HG03457 (cell line): ENCODE data around the gene BTN3A1.

Experiments used
- ATAC-seq: cut with Tn5 transposase; IDR thresholded peaks from one replicate; pipeline ENCODE4 v1.9.1; 2021; ENCODE audit warnings: moderate number of reproducible peaks; ENCODE audit not compliant: unreplicated experiment

BTN3A1 gene

DNA sequence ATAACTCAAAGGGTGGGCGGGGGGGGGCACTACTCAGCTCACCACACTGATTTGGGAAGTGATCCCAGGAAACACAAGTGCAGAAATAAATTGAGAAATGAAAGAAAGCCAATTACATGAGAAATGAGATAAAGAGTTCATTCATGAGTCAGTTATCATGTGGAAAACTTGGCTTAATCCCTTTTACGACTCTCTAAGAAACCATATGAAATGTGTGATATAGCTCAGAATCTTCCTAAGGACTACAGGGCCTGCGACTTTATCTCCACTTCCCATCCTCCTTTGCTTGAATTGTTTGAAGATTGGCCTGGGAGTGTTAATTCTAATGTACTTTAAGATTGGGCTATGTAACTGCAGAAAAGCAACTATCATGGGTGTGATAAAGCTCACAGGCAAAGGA is 22.8 kb upstream of the BTN3A1 start:
- ATAC-seq = no peak

DNA sequence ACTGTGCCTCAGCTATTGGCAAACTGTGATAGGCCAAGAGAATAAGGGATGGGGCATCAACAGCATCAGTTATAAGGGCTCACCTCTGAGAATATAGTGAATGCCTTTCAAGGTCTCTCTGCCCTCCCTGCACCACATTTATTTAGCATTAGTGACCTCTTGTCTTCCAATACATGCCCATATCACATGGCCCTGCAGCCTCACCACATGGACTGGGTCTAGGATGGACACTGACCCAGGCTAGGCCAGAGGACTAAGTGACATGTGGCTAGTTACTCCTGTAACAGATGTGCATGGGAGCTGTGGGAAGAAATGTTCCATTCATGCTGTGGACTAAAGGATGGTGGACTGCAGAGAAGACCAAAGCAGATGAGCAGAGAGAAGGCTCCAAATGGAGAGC is 22.3 kb upstream of the BTN3A1 start:
- no peak for ATAC-seq

GRCh38 chr6:26380256-26380655 is 21.8 kb upstream of the BTN3A1 start:
- ATAC-seq = no peak

GRCh38 chr6:26382121-26382520 is 20.0 kb upstream of the BTN3A1 start:
- no peak for ATAC-seq

- no peak for ATAC-seq
Observed at GRCh38 chr6:26383624-26384417, 18.3 kb upstream of the BTN3A1 start.

- no peak for ATAC-seq
Observed at GRCh38 chr6:26385734-26386125, 16.3 kb upstream of the BTN3A1 start.

- ATAC-seq = no peak
Observed at GRCh38 chr6:26387565-26387964, 14.5 kb upstream of the BTN3A1 start.

DNA sequence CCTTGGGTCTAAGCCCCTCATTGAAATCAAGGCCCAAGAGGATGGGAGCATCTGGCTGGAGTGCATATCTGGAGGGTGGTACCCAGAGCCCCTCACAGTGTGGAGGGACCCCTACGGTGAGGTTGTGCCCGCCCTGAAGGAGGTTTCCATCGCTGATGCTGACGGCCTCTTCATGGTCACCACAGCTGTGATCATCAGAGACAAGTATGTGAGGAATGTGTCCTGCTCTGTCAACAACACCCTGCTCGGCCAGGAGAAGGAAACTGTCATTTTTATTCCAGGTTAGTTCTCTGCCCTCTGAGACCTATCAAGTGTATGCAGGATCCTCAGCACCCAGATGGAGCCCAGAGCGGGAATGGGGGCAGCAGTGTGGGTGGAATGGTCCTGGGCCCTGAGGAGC is 14.1 kb upstream of the BTN3A1 start:
- ATAC-seq = no peak

DNA sequence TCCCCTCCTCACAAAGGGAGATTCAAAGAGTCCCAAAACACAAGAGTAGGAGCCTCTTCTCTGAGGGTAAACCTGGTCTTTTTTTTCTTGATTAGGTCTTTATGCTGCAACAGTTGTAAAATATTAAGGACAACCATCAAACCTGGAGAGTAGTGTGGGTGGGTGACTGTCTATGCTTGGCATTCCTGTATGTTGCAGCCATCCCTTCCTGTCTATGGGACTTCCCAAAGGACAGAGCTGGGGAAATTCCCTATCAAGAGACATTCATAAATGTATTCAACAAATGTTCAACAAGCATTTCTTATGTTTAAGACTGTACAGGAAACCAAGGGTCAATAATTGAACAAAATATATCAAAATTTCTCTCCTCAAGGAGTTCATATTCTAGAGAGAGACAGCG is 13.6 kb upstream of the BTN3A1 start:
- no peak for ATAC-seq

DNA sequence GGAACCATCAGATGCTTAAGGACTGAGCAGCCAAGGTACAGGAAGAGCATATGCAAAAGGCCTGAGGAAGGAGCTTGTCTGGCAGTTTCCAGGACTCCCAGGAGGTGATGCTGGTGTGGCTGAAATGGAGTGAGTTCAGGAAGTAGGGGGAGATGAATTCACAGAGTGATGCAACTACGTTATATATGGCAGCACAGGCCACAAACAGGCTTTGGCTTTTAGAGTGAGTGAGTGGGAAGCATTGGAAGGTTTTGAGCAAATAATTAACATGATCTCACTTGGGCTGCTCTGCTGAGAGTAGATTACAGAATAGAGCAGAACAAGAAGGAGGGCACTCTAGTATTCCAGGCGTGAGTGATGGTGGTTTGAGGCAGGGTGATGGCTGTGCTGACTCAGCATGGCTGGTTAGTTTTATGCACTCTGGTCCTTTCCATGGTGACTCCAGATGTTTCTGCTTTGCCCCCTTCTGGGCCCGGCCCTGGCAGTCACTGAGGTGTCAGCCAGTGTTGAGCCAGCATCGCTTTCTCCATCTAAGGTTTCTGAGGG is 12.7 kb upstream of the BTN3A1 start:
- ATAC-seq = no peak

DNA sequence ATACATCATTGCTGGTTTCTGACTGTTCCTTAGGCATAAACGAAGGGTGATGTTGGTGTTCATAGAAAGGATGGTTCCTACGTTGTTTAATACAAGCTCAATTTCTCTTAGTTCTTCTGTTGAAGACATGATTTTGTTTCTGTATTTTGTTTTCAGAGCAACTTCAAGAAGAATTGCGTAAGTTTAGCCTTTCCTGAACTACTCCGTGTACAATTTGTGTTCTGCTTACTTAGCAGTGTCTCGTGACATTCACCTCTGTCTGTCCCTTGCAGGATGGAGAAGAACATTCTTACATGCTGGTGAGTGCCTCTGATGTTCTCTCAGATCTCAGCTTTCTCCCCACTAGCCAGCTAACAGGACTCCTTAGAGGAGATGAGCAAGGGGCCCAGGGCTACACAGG is 11.5 kb upstream of the BTN3A1 start:
- ATAC-seq = no peak

DNA sequence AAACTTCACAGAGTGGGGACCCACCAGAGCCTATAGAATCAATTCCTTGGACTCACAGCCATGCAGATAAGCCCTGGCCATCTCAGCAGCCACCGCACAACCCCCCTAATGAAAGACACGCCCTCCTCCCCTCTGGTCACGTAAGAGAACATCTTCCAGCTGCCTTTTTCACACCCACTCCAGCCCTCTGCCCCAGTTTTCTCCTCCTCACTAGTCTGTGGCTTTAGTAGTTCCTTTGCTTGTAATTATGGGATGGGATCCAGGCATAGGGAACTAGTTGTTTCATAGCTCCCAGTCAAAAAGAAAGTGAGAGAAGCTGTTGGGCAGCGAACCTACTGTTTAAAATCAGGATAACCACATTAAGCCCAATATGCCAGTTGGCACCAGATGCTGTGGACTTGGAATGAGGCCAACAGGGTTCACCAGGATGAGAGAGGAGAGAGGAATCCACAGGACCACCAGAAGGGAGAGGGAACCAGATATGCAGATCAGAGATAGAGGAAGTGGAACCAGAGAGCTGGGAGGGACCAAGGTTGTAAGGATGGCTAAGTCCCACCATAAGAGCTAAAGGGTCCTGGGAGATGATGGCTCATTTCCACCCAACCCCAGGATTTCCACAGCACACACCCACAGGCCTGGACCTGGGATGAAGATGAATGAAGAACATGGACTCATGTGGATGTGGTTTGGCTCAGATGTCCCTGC is 9.0 kb upstream of the BTN3A1 start:
- ATAC-seq = no peak

DNA sequence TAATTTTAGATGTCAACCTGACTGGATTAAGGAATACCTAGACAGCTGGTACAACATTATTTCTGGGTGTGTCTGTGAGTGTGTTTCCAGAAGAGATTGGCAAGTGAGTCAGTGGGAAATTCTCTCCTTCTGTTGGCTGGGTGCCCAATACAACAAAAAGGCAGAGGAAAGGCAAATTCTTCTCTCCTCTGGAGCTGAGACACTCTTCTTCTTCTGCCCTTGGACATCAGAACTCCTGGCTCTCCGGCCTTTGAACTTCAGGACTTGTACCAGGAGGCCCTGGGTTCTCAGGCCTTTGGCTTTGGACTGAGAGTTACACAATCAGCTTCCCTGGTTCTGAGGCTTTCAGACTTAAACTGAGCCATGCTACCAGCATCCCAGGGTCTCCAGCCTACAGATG is 7.8 kb upstream of the BTN3A1 start:
- ATAC-seq = no peak

DNA sequence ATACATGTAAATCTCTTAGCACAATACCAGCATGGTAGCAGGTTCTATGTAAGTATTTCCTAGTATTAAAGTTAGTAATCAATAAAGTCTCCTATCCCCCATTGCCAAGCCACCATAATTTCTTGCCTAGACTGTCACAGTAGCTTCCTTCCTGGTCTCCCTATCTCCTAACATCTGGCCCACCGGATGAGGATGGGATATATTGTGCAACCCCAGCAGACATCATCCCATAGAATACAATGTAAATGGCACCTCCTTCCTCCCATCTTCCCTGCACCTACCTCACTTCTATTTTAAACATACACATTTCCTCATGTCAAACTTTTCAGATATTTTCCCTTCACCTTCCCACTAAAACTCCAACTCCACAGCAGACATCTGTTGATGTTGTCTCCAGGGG is 3.5 kb upstream of the BTN3A1 start:
- no peak for ATAC-seq

DNA sequence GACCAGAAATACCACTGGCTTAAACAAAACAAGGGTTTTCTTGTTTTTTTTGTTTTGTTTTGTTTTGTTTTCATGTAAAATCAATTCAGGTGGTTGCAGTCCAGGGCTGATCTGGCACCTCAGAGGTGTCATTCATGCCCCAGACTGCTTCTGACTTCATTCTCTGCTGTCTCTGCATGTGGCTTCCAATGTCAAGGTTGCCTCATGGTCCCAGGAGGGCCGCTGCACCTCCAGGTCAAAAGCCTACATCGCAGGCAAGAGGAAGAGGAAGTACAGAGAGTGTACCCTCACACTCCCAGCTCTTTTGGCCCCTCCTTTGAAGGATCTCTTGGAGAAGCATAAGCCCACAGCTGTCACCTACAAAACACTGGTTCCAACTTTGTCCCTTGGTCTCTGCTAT is 1.4 kb upstream of the BTN3A1 start:
- no peak for ATAC-seq

DNA sequence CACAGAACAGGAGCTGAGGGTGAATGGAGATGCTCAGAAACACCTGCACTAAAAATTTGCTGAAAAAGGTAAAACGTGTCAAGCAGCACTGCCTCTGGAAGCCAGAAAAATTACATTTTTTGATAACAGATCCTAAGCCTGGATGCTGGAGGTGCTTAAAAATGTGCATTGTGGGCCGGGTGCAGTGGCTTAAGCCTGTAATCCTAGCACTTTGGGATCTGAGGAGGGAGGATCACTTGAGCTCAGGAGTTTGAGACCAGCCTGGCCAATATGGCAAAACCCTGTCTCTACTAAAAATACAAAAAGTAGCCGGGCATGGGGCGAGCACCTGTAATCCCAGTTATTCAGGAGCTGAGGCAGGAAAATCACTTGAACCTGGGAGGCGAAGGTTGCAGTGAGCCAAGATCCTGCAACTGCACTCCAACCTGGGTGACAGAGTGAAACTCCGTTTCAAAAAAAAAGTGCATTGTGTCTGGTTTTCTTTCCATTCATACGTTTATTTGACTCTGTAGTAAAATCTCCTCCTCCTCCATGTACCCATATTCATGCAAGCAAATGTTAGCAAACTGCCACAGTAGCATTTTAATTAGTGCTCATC is 587 bp upstream of the BTN3A1 start:
- ATAC-seq = no peak

GRCh38 chr6:26403893-26404292 is 1.8 kb downstream of the BTN3A1 start:
- ATAC-seq = no peak

DNA sequence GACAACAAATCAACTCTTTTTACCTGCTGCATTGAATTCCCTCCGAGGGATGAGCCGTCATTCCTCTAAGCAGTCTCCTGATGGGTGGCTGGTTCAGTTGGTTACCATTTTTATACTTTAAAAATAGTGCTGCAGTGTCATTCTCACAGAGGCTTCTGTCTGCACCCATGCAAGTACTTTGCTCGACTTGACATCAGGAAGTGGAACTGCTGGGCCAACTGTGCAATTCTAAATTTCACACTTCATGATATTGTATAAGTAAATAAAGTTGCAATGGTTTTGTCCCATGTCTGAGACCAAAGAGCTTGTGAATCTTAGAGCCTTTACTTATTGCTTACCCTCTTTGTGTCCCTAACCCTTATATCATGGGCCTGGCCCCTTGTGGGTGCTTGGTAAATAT is 2.5 kb downstream of the BTN3A1 start:
- no peak for ATAC-seq

- ATAC-seq = no peak
Observed at GRCh38 chr6:26408828-26409730, 7.0 kb downstream of the BTN3A1 start.

GRCh38 chr6:26411751-26412150 is 9.7 kb downstream of the BTN3A1 start:
- no peak for ATAC-seq

DNA sequence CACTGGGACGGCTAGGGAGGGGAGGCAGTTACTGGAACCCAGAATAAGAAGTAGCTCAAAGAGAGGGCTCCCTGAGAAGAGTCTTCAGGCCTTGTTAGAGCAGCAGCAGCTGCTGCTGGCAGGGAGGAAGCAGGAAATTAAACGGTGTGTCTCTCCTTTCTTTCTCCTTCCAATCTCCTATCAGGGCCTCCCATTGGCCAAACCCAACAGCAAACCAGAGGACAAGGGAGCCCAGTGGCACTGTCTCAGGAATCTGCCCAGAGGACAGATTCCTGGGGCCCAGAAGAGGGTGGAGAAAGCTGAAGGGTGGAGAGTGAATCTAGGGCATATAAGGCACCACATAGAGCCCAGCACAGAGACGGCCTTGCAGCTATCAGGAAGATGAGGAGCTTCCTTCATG is 10.2 kb downstream of the BTN3A1 start:
- no peak for ATAC-seq
